HepG2 (cell line): ENCODE measurements around the gene KANSL3. TPM values are rescaled to one million over a fixed set of nuclear protein-coding genes. Genes with fewer than 3 reads are reported as not detected.

Experiments
- ATAC-seq: fragments of 200-7000 bp; cut with Tn5 transposase; 3 replicates; pipeline ENCODE4 v1.9.1; 2020; ENCODE audit warnings: mild to moderate bottlenecking, moderate library complexity
- BruUV-seq: library from RNA; stranded (reverse); fragments of 400-500 nt; replicated peaks from 2 replicates; lab custom pipeline; 2021; lab: Mats Ljungman, UMichigan
- CTCF ChIA-PET: fragments of 300-600 bp; formaldehyde crosslinking; extraction: SDS; loops from one replicate; lab custom pipeline; 2021; ENCODE audit warnings: low total read pairs, inconsistent platforms, low intra/inter-chr PET ratio; lab: Yijun Ruan, JAX
- POLR2A ChIA-PET: fragments of 350-600 bp; sonication (Branson Sonifier 250); formaldehyde crosslinking; loops from one replicate; lab custom pipeline; 2020; ENCODE audit warnings: antibody characterized with exemption, inconsistent platforms; lab: Yijun Ruan, JAX
- DNase-seq: peaks from one replicate; pipeline ENCODE4 v3.0.0-alpha.2; 2015; ENCODE audit warnings: low spot score
- FAIRE-seq: peaks from 3 replicates; lab custom pipeline; 2011; peaks lifted over from hg19 to GRCh38; lab: Jason Lieb, UNC
- H2AFZ ChIP-seq: one replicate; pipeline ENCODE4 v1.6.1; 2011; ENCODE audit warnings: low read length, inconsistent platforms
- H3K27ac ChIP-seq: fragments of 300-600 bp; 3 replicates; pipeline ENCODE4 v1.8.0; 2011; ENCODE audit warnings: mixed run types, mild to moderate bottlenecking, mixed read lengths, low read length, inconsistent platforms; ENCODE audit not compliant: insufficient read depth; ENCODE audit errors: extremely low read length
- H3K27me3 ChIP-seq, 2 experiments: fragments of 200-600 bp in 1 of 2; 2 replicates in 1 of 2; 3 replicates in 1 of 2; pipeline versions ENCODE4 v1.6.0 to v1.8.0; 2011; ENCODE audit warnings: low read length in 2 of 2, mild to moderate bottlenecking in 2 of 2, moderate library complexity in 2 of 2, inconsistent platforms in 1 of 2; ENCODE audit not compliant: insufficient read depth in 2 of 2, control insufficient read depth in 1 of 2
- H3K36me3 ChIP-seq, 2 experiments: fragments of 200-600 bp in 1 of 2; replicated peaks in 1 of 2; 2 replicates in 1 of 2; 3 replicates in 1 of 2; pipeline versions ENCODE4 v1.5.1 to v1.8.0; 2011; ENCODE audit warnings: low read length in 2 of 2, inconsistent platforms in 1 of 2; ENCODE audit not compliant: insufficient read depth in 2 of 2, control insufficient read depth in 1 of 2
- H3K4me1 ChIP-seq: 2 replicates; pipeline ENCODE4 v1.5.1; 2012; ENCODE audit warnings: low read length, inconsistent platforms; ENCODE audit not compliant: insufficient read depth
- H3K4me2 ChIP-seq: 2 replicates; pipeline ENCODE4 v1.6.0; 2011; ENCODE audit warnings: low read depth, low read length, inconsistent platforms
- H3K4me3 ChIP-seq, 3 experiments: fragments of 200-600 bp in 1 of 3; sonication (generic), shearing (Covaris generic) in 1 of 3; replicated peaks in 1 of 3; 2 replicates each; pipeline ENCODE4 v1.5.1; 2011 to 2016; ENCODE audit warnings: low read length in 3 of 3, inconsistent platforms in 2 of 3, low read depth in 2 of 3, mild to moderate bottlenecking in 2 of 3, control low read depth in 1 of 3, mixed read lengths in 1 of 3; ENCODE audit not compliant: insufficient read depth in 1 of 3
- H3K79me2 ChIP-seq: one replicate; pipeline ENCODE4 v1.6.1; 2011; ENCODE audit warnings: low read length, inconsistent platforms; ENCODE audit not compliant: insufficient read depth
- H3K9ac ChIP-seq: 2 replicates; pipeline ENCODE4 v1.6.0; 2011; ENCODE audit warnings: mild to moderate bottlenecking, low read depth, low read length, inconsistent platforms; ENCODE audit not compliant: insufficient read depth
- H3K9me3 ChIP-seq: 2 replicates; pipeline ENCODE4 v1.5.1; 2012; ENCODE audit warnings: mild to moderate bottlenecking, low read length
- H4K20me1 ChIP-seq: 2 replicates; pipeline ENCODE4 v1.6.0; 2011; ENCODE audit warnings: inconsistent platforms, mild to moderate bottlenecking, low read length, moderate library complexity; ENCODE audit not compliant: insufficient read depth
- AHR ChIP-seq: IDR thresholded peaks from 2 replicates; pipeline ENCODE4 v1.6.1; 2018; ENCODE audit warnings: missing genetic modification reagents, missing compliant biosample characterization
- ESRRA ChIP-seq: sonication (generic); formaldehyde crosslinking; IDR thresholded peaks from 2 replicates; pipeline ENCODE4 v1.5.1; 2020; ENCODE audit warnings: mild to moderate bottlenecking, low read depth, missing genetic modification reagents
- GABPB1 ChIP-seq: IDR thresholded peaks from 2 replicates; pipeline ENCODE4 v1.6.1; 2016; ENCODE audit warnings: mild to moderate bottlenecking, missing genetic modification reagents, moderate library complexity, missing compliant biosample characterization
- GATAD1 ChIP-seq: IDR thresholded peaks from 2 replicates; pipeline ENCODE4 v1.6.1; 2016; ENCODE audit warnings: missing genetic modification reagents, missing compliant biosample characterization
- HMG20B ChIP-seq: conservative IDR thresholded peaks from 2 replicates; pipeline ENCODE4 v1.6.1; 2016; ENCODE audit warnings: missing genetic modification reagents, missing compliant biosample characterization
- IRX3 ChIP-seq: sonication (generic); formaldehyde crosslinking; IDR thresholded peaks from 2 replicates; pipeline ENCODE4 v1.8.1; 2023; ENCODE audit warnings: mild to moderate bottlenecking, low read depth, missing genetic modification reagents, borderline replicate concordance
- SIN3A ChIP-seq: IDR thresholded peaks from 2 replicates; pipeline ENCODE4 v1.6.1; 2011; ENCODE audit warnings: low read depth, mild to moderate bottlenecking, control low read depth, low read length, borderline replicate concordance
- SIN3B ChIP-seq: fragments of 150-350 bp; IDR thresholded peaks from 2 replicates; pipeline ENCODE4 v1.6.1; 2014; ENCODE audit warnings: low read length
- STAT5B ChIP-seq: sonication (generic); formaldehyde crosslinking; IDR thresholded peaks from 2 replicates; pipeline ENCODE4 v1.4.0; 2020; ENCODE audit warnings: missing genetic modification reagents
- ZNF33A ChIP-seq: sonication (generic); formaldehyde crosslinking; IDR thresholded peaks from 2 replicates; pipeline ENCODE4 v1.5.1; 2020; ENCODE audit warnings: missing genetic modification reagents, mild to moderate bottlenecking, moderate library complexity, borderline replicate concordance
- ZNF570 ChIP-seq: sonication (generic); formaldehyde crosslinking; IDR thresholded peaks from 2 replicates; pipeline ENCODE4 v1.4.0; 2020; ENCODE audit warnings: mild to moderate bottlenecking, missing genetic modification reagents, borderline replicate concordance
- ZNF7 ChIP-seq: IDR thresholded peaks from 2 replicates; pipeline ENCODE4 v1.6.1; 2016; ENCODE audit warnings: missing biosample characterization, missing genetic modification reagents
- ZNF724P ChIP-seq: sonication (generic); formaldehyde crosslinking; IDR thresholded peaks from 2 replicates; pipeline ENCODE4 v1.8.0; 2022; ENCODE audit warnings: missing genetic modification reagents, borderline replicate concordance
- WGBS: methylation state at CpG from one replicate; pipeline ENCODE4 v1.1.6; 2017; ENCODE audit warnings: low lambda C conversion rate; 5-methylcytosine and 5-hydroxymethylcytosine counted together
- in situ Hi-C: cut with HindIII; loops from 2 replicates; pipeline ENCODE4 v1.10.0; 2017; ENCODE audit warnings: low pct_unique_long_range_greater_than_20kb; ENCODE audit not compliant: extremely low pct_ligation_motif_present
- intact Hi-C: fragments of 100-400 bp; cut with micrococcal nuclease; formaldehyde crosslinking; loops from one replicate; pipeline ENCODE4 v1.10.0; 2022; ENCODE audit not compliant: unreplicated experiment
- polyA plus RNA-seq, 8 experiments: library from polyadenylated mRNA; depleted of rRNA in 3 of 8; stranded (reverse) in 7 of 8; unstranded in 1 of 8; fragments of >200 nt; fragmentation: Illumina TruSeq in 4 of 8; extraction: Trizol in 4 of 8; gene quantifications; 2 replicates each; pipeline versions ENCODE4 v1.2.1 to v1.2.3, GENCODE V29; 2011 to 2016; ENCODE audit warnings: low read depth in 4 of 8, missing spikeins in 1 of 8, mixed read lengths in 1 of 8; ENCODE audit not compliant: insufficient read depth in 1 of 8
- total RNA-seq, 5 experiments: library from RNA; depleted of rRNA; stranded (reverse); fragments of >200 nt; fragmentation: Illumina TruSeq; extraction: Trizol; gene quantifications; 2 replicates each; pipeline ENCODE4 v1.2.3, GENCODE V29; 2016; ENCODE audit warnings: low read depth in 1 of 5
- TF ChIP-seq, protein P1 (sequence below): IDR thresholded peaks from 2 replicates; pipeline ENCODE4 v1.6.1; 2016; ENCODE audit warnings: missing compliant biosample characterization, missing genetic modification reagents, borderline replicate concordance

The KANSL3 gene
- total and polyA plus RNA-seq, 2 of the 13 experiments (the other 11 are each of a cell fraction or from before 2014, with no cell fraction given) = 20.8 to 37.3 TPM

DNA sequence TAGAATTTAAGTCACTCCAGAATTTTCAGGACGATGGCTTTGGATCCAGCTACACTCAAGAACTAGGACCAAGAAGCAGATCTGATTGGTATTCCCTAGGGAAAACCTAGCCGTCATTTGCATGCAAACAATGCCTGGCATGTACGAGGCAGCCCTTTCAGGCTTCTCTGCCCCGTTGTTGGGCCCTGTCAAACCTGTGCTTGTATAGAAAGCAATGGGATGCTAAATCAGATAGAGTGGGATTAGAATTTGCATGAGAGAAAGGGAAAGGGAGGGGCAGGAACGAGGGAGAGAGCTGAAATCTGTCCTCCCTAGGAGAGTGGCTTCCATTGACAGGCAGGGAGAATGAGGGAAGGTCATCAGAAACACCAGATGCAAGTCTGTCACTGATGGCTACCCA, 73.0 kb downstream of the KANSL3 start:
- ChIA-PET CTCF (no interaction called here), POLR2A (no interaction called here)
- H3K27ac ChIP-seq = no peak overlapping the region
- no peak overlapping the region for H3K4me3 ChIP-seq
- DNase-seq (no peak), ATAC-seq (no peak), FAIRE-seq (no peak)
- intact Hi-C loops (no loop called here), in situ Hi-C loops (no loop called here)
- H3K4me1 ChIP-seq = peaks cover 8% of the 10 kb centered on the region
- TF ChIP-seq IRX3 (CRISPR knock-in tag) (no peak), AHR (no peak), STAT5B (CRISPR knock-in tag) (no peak), SIN3B (no peak), HMG20B (no peak), ESRRA (CRISPR knock-in tag) (no peak), ZNF33A (no peak), ZNF570 (CRISPR knock-in tag) (no peak), ZNF7 (no peak), GATAD1 (CRISPR knock-in tag) (no peak), ZNF724P (CRISPR knock-in tag) (no peak), SIN3A (no peak), GABPB1 (CRISPR knock-in tag) (no peak)
- TF ChIP-seq, protein P1, sequence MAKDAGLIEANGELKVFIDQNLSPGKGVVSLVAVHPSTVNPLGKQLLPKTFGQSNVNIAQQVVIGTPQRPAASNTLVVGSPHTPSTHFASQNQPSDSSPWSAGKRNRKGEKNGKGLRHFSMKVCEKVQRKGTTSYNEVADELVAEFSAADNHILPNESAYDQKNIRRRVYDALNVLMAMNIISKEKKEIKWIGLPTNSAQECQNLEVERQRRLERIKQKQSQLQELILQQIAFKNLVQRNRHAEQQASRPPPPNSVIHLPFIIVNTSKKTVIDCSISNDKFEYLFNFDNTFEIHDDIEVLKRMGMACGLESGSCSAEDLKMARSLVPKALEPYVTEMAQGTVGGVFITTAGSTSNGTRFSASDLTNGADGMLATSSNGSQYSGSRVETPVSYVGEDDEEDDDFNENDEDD (CRISPR knock-in tag) = no peak
- H2AFZ ChIP-seq = no peak overlapping the region
- no peak overlapping the region for H3K4me2 ChIP-seq
- BruUV-seq = no TSS peak
- no peaks in the 10 kb centered on the region for H3K27me3 ChIP-seq
- no peaks in the 10 kb centered on the region for H4K20me1 ChIP-seq
- H3K36me3 ChIP-seq = no peaks in the 10 kb centered on the region
- no peak overlapping the region for H3K9ac ChIP-seq
- 46% methylated on average over 5 of the region's 5 CpGs for WGBS
- H3K79me2 ChIP-seq = no peaks in the 10 kb centered on the region
- H3K9me3 ChIP-seq = no peaks in the 10 kb centered on the region
